Uterus (tissue), 4 donors: ENCODE results near the gene ZGPAT. TPM values are rescaled to one million over a fixed set of nuclear protein-coding genes. Genes with fewer than 3 reads are reported as not detected.

Experiments used
- DNase-seq, 2 donors: peaks; one replicate each; pipeline ENCODE4 v3.0.0-alpha.2; 2019 to 2020
- H3K27ac ChIP-seq, 2 donors: fragments of 200-600 bp; sonication (generic); 1 replicate in 1 of 2; 2 replicates in 1 of 2; pipeline ENCODE4 v1.5.1; 2016 to 2018
- H3K27me3 ChIP-seq, 2 donors: fragments of 200-600 bp; sonication (generic); one replicate each; pipeline ENCODE4 v1.5.1; 2018 to 2019; ENCODE audit warnings: control low read depth in 1 of 2
- H3K36me3 ChIP-seq, 2 donors: fragments of 200-600 bp; sonication (generic); one replicate each; pipeline ENCODE4 v1.5.1; 2019; ENCODE audit warnings: control low read depth in 1 of 2
- H3K4me1 ChIP-seq, 2 donors: fragments of 200-600 bp; sonication (generic); one replicate each; pipeline ENCODE4 v1.5.1; 2018 to 2019; ENCODE audit warnings: control low read depth in 1 of 2
- H3K4me3 ChIP-seq, 2 donors: fragments of 200-600 bp; sonication (generic); 1 replicate in 1 of 2; 2 replicates in 1 of 2; pipeline ENCODE4 v1.5.1; 2018 to 2019; ENCODE audit warnings: mild to moderate bottlenecking in 1 of 2
- H3K9me3 ChIP-seq, 2 donors: fragments of 200-600 bp; sonication (generic); one replicate each; pipeline ENCODE4 v1.5.1; 2019; ENCODE audit warnings: control low read depth in 1 of 2
- POLR2A ChIP-seq, 2 donors: fragments of 450-650 bp; IDR thresholded peaks; one replicate each; pipeline ENCODE4 v1.6.1; 2016; ENCODE audit warnings: antibody characterized with exemption in 2 of 2, mild to moderate bottlenecking in 1 of 2, moderate library complexity in 1 of 2
- intact Hi-C: fragments of 100-400 bp; cut with DNase I; formaldehyde crosslinking; loops from one replicate; pipeline ENCODE4 v1.15.1; 2023; ENCODE audit warnings: low total_unique reads
- total RNA-seq, 4 donors: library from RNA; depleted of rRNA in 3 of 4; stranded (reverse); fragments of >200 nt in 3 of 4; gene quantifications; one replicate each; pipeline versions ENCODE4 v1.1.0 to v1.2.4, GENCODE V29; 2014 to 2023
- TF ChIP-seq, protein P1 (sequence below), 4 experiments: fragments of 200-600 bp in 2 of 4; fragments of 450-650 bp in 2 of 4; sonication (generic) in 2 of 4; IDR thresholded peaks; one replicate each; pipeline ENCODE4 v1.5.1; 2016 to 2019; ENCODE audit warnings: antibody characterized with exemption in 4 of 4, mild to moderate bottlenecking in 2 of 4, moderate library complexity in 1 of 4
- donor health status: DM: yes; HTN: yes; CAD: no.

ZGPAT gene
- total RNA-seq, 4 donors from 2014 or later = 1.5 to 37.9 (median 15.3) TPM

DNA sequence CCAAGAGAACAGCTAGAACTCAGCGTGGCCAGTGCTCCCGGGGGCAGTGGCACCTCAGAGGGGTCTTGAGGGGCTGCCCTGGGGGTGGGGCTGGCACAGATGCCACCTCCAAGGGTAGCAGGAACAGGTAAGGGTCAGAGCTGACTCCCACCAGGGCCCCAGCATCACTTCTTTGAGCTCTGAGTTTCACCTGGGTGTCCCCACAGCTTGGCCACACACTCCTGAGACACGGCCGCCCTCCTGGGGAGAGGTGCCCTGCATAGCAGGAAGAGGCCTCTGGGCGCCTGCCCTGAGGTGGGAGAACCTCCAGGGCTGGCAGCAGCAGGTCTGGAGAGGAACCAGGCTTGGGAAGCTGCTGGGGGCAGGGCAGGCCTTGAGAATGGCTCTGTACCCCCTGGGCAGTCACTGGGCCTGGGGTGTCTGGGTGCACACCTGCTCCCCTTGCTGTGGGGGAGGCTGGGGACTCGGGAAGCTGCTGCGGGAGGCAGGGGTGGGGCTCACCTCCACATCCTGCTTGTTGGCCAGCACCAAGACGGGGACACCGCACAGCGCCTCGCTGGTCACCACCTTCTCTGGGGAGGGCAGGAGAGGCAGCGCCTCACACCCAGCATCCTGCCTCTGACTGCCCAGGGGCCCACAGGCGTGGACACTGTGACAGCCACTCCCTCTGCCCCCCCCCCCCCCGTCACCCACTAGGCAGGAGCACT, 6.4 kb upstream of the ZGPAT start:
- Histone ChIP-seq H3K27me3 (no peaks in the 10 kb centered on the region), H3K36me3 (no peaks in the 10 kb centered on the region), H3K4me1 (peaks cover 0 to 7% of the 10 kb centered on the region in 2 donors), H3K9me3 (no peaks in the 10 kb centered on the region), H3K27ac (no peak overlapping the region), H3K4me3 (no peak overlapping the region)
- no peak for TF ChIP-seq POLR2A (IDR thresholded peaks at IDR 0.05)
- TF ChIP-seq, protein P1, sequence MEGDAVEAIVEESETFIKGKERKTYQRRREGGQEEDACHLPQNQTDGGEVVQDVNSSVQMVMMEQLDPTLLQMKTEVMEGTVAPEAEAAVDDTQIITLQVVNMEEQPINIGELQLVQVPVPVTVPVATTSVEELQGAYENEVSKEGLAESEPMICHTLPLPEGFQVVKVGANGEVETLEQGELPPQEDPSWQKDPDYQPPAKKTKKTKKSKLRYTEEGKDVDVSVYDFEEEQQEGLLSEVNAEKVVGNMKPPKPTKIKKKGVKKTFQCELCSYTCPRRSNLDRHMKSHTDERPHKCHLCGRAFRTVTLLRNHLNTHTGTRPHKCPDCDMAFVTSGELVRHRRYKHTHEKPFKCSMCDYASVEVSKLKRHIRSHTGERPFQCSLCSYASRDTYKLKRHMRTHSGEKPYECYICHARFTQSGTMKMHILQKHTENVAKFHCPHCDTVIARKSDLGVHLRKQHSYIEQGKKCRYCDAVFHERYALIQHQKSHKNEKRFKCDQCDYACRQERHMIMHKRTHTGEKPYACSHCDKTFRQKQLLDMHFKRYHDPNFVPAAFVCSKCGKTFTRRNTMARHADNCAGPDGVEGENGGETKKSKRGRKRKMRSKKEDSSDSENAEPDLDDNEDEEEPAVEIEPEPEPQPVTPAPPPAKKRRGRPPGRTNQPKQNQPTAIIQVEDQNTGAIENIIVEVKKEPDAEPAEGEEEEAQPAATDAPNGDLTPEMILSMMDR (IDR thresholded peaks at IDR 0.05) = no peak
- peak in 1 of 2 donors; percentile 16 for DNase-seq
- intact Hi-C loops = no loop called here

DNA sequence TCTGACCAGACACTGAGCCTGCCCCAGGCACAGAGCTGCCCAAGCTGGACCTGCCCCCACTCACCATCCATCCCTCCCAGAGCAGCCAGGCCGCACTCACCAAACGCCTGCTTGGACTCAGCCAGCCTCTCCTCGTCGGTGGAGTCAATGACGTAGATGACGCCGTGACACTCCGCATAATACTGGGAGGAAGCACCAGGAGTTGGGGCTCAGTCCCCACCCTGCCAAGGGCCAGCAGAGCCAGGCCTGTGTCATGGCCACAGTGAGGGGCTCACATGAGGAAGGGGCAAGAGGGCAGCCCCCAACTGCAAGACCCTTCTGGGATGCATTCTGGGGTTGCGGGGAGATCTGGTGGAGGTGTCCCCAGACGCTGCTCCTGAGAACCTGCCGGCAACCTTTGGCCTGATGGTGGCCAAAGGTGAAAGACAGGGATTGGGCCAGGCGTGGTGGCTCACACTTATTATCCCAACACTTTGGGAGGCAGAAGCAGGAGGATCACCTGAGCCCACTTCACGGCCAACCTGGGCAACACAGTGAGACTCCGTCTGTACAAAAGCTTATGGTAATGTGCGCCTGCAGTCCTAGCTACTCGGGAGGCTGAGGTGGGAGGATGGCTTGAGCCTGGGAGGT, 5.7 kb upstream of the ZGPAT start:
- no peak for DNase-seq
- intact Hi-C loops = no loop called here
- Histone ChIP-seq H3K4me1 (no peaks in the 10 kb centered on the region), H3K27me3 (no peaks in the 10 kb centered on the region), H3K9me3 (no peaks in the 10 kb centered on the region), H3K27ac (no peak overlapping the region), H3K4me3 (no peak overlapping the region), H3K36me3 (no peaks in the 10 kb centered on the region)
- TF ChIP-seq, protein P1 (IDR thresholded peaks at IDR 0.05) = no peak
- TF ChIP-seq POLR2A (IDR thresholded peaks at IDR 0.05) = no peak

DNA sequence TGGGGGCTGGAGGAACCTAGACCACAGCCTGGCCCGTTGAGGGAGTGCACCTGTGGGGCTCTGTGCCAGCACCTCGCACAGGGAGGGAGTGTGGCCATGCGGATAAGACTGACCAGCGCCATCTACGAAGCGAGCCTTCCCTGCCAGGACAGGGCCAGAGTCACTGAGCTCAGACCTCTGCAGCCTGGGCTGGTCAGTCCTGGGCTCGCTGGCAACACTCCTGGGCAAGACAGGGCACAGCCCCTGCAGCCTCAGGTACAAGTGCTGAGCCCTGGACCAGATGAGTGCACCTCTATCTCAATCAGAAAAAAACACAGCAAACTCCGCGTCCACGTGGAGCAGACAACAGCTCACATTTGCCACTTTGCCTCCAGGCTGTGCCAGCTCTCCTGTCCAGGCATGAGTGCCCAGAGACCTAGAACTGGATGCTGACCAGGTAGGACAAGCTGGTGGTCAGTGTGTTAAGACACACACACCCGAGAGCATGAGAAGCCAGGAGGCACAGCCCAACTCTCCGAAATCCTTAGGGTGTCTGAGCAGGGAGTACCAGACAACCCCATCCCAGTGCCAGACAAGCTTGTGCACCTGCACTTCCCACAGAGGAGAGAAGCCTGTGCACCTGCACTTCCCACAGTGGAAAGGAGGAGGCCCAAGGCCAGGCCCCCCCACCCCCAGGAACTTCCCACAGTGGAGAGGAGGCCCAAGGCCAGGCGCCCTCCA, 4.9 kb upstream of the ZGPAT start:
- peak in 1 of 2 donors; percentile 16 for DNase-seq
- Histone ChIP-seq H3K9me3 (no peaks in the 10 kb centered on the region), H3K36me3 (no peaks in the 10 kb centered on the region), H3K27ac (no peak overlapping the region), H3K4me1 (no peaks in the 10 kb centered on the region), H3K27me3 (no peaks in the 10 kb centered on the region), H3K4me3 (no peak overlapping the region)
- TF ChIP-seq POLR2A (IDR thresholded peaks at IDR 0.05) = no peak
- TF ChIP-seq, protein P1 (IDR thresholded peaks at IDR 0.05) = no peak
- intact Hi-C loops = no loop called here

DNA sequence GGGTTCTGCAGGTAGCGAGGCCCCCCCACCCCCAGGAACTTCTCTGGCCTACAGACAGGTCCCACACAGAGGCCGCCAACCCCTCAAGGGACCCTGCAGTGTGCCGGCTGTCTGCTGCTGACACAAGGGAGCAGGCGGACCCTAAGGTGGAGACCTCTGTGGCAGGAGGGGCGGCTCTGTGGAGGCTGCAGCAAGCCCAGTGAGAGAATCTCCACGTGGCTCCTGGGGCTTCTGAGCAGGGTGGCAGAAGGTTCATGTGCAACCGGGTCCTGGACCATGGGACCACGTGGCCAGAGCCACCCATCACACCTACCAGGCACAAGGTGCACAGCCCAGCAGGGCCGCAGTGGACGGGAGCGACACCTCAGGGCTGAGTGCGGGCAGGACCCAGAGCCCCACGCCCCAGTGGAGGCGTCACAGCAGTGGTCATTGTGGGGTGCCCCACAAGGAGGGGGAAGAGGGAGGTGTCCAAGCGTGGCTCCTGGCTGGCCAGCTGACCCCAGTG, 4.3 kb upstream of the ZGPAT start:
- no peaks in the 10 kb centered on the region for H3K9me3 ChIP-seq
- H3K27ac ChIP-seq = no peak overlapping the region
- H3K27me3 ChIP-seq = no peaks in the 10 kb centered on the region
- no peak overlapping the region for H3K4me3 ChIP-seq
- DNase-seq = no peak
- no peak for TF ChIP-seq POLR2A (IDR thresholded peaks at IDR 0.05)
- TF ChIP-seq, protein P1 (IDR thresholded peaks at IDR 0.05) = no peak
- peaks cover 2 to 3% of the 10 kb centered on the region in 2 donors for H3K4me1 ChIP-seq
- H3K36me3 ChIP-seq = no peaks in the 10 kb centered on the region
- intact Hi-C loops = no loop called here
